GM23338 (cell line): ENCODE measurements around the gene ABCA13.

Source experiments
- CTCF ChIP-seq, 2 experiments: fragments of 200-600 bp in 1 of 2; sonication (generic) in 1 of 2; conservative IDR thresholded peaks; 2 replicates each; pipeline versions ENCODE4 v1.5.1 to v1.6.1; 2016 to 2017; ENCODE audit warnings: antibody characterized with exemption in 2 of 2, low read depth in 2 of 2, mild to moderate bottlenecking in 2 of 2, moderate library complexity in 1 of 2
- EZH2 ChIP-seq: fragments of 200-600 bp; sonication (generic); IDR thresholded peaks from one replicate; pipeline ENCODE4 v1.8.0; 2017; ENCODE audit warnings: antibody characterized with exemption, mild to moderate bottlenecking, low read depth; ENCODE audit not compliant: unreplicated experiment
- EZH2phosphoT487 ChIP-seq: fragments of 200-600 bp; sonication (generic); IDR thresholded peaks from one replicate; pipeline ENCODE4 v1.8.1; 2018; ENCODE audit warnings: antibody characterized with exemption; ENCODE audit not compliant: unreplicated experiment
- JUNB ChIP-seq: IDR thresholded peaks from one replicate; pipeline ENCODE4 v1.6.1; 2016; ENCODE audit warnings: antibody characterized with exemption; ENCODE audit not compliant: unreplicated experiment
- POLR2AphosphoS5 ChIP-seq: IDR thresholded peaks from 2 replicates; pipeline ENCODE4 v1.6.1; 2016; ENCODE audit warnings: antibody characterized with exemption, low read depth
- REST ChIP-seq: IDR thresholded peaks from one replicate; pipeline ENCODE4 v1.6.1; 2018; ENCODE audit warnings: antibody characterized with exemption; ENCODE audit not compliant: unreplicated experiment
- ZNF114 ChIP-seq: fragments of 250-450 bp; sonication (Bioruptor Pico); IDR thresholded peaks from 2 replicates; pipeline ENCODE4 v1.5.0; 2020; ENCODE audit warnings: mild to moderate bottlenecking, moderate library complexity

- TF ChIP-seq POLR2AphosphoS5 (no peak), REST (no peak), EZH2 (no peak), JUNB (no peak), CTCF (conservative IDR thresholded peaks at IDR 0.05; ENCODE audit: low read depth in 2 of 2) (no peak), EZH2phosphoT487 (no peak), ZNF114 (CRISPR knock-in tag) (no peak)
Observed at GRCh38 chr7:48595756-48596155, 424.5 kb downstream of the ABCA13 start.
